Stomach (tissue), 4 donors: Measurements from ENCODE around the gene ZNF208.

ENCODE experiments used
- POLR2A ChIP-seq, 4 donors: fragments of 450-650 bp; IDR thresholded peaks; one replicate each; pipeline ENCODE4 v1.6.1; 2016; ENCODE audit warnings: antibody characterized with exemption in 4 of 4, control low read depth in 2 of 4, mild to moderate bottlenecking in 1 of 4, moderate library complexity in 1 of 4
- POLR2AphosphoS5 ChIP-seq, 3 donors: sonication (generic); formaldehyde crosslinking; IDR thresholded peaks; one replicate each; pipeline ENCODE4 v1.6.1; 2016; ENCODE audit warnings: antibody characterized with exemption in 3 of 3
- TF ChIP-seq, protein P1 (sequence below), 7 experiments: fragments of 450-650 bp in 4 of 7; fragments of 200-600 bp in 3 of 7; sonication (generic) in 3 of 7; IDR thresholded peaks; one replicate each; pipeline ENCODE4 v1.5.1; 2016 to 2019; ENCODE audit warnings: antibody characterized with exemption in 7 of 7, control low read depth in 2 of 7, mild to moderate bottlenecking in 1 of 7

DNA sequence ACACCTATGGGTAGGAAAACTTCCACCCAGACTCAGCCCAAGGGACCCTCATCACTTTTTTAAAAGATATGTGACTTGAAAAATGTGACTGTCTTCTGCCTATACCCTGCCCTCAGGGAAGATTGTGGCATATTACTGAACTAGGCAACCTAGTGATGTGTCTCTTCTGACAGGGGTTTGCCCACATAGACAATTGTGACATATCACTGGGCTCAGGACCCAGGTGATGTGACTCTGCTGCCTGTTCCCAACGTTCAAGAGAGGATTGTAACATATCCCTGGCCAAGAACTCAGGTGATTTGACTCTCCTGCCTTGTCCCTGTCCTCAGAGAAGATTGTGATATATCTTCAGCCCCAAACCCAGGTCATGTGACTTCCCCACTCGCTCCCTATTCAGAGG lies 88.5 kb downstream of the ZNF208 start:
- TF ChIP-seq, protein P1, sequence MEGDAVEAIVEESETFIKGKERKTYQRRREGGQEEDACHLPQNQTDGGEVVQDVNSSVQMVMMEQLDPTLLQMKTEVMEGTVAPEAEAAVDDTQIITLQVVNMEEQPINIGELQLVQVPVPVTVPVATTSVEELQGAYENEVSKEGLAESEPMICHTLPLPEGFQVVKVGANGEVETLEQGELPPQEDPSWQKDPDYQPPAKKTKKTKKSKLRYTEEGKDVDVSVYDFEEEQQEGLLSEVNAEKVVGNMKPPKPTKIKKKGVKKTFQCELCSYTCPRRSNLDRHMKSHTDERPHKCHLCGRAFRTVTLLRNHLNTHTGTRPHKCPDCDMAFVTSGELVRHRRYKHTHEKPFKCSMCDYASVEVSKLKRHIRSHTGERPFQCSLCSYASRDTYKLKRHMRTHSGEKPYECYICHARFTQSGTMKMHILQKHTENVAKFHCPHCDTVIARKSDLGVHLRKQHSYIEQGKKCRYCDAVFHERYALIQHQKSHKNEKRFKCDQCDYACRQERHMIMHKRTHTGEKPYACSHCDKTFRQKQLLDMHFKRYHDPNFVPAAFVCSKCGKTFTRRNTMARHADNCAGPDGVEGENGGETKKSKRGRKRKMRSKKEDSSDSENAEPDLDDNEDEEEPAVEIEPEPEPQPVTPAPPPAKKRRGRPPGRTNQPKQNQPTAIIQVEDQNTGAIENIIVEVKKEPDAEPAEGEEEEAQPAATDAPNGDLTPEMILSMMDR (IDR thresholded peaks at IDR 0.05) = no peak
- TF ChIP-seq POLR2AphosphoS5 (IDR thresholded peaks at IDR 0.05) (no peak), POLR2A (IDR thresholded peaks at IDR 0.05) (no peak)
